ENCODE data around the gene POM121.
"Not testable (repeated sequence)": the region's sequence is repeated elsewhere in the genome, so short reads cannot be mapped to it uniquely, and the experiment has no call there.

The POM121 gene

GRCh38 chr7:72997447-72997846, 72.6 kb downstream of the POM121 start:
- not testable (repeated sequence) for DNase-seq (ENCODE audit: low spot score)

GRCh38 chr7:72997887-72998468, 73.1 kb downstream of the POM121 start:
- not testable (repeated sequence) for DNase-seq (ENCODE audit: low spot score)

Data from NAMALWA (cell line).